H9 (cell line): ENCODE results near the gene BCAT1. TPM values are rescaled to one million over a fixed set of nuclear protein-coding genes. Genes with fewer than 3 reads are reported as not detected.

Source experiments
- DNase-seq: peaks from one replicate; pipeline ENCODE4 v3.0.0-alpha.2; 2017
- H2AFZ ChIP-seq: one replicate; pipeline ENCODE4 v1.6.1; 2013; ENCODE audit warnings: mild to moderate bottlenecking, low read length, control low read depth, moderate library complexity
- H2AK5ac ChIP-seq: 2 replicates; pipeline ENCODE4 v1.6.1; 2013; ENCODE audit warnings: low read length, control low read depth, mixed read lengths; ENCODE audit not compliant: insufficient read length
- H2BK120ac ChIP-seq: one replicate; pipeline ENCODE4 v1.6.1; 2013; ENCODE audit warnings: low read depth, mild to moderate bottlenecking, low read length, control low read depth, inconsistent platforms; ENCODE audit not compliant: poor library complexity, severe bottlenecking
- H2BK12ac ChIP-seq: 2 replicates; pipeline ENCODE4 v1.6.1; 2013; ENCODE audit warnings: low read length, control low read depth, mixed read lengths, low read depth; ENCODE audit not compliant: insufficient read length
- H2BK15ac ChIP-seq: 2 replicates; pipeline ENCODE4 v1.6.1; 2013; ENCODE audit warnings: low read depth, low read length, control low read depth
- H2BK20ac ChIP-seq: one replicate; pipeline ENCODE4 v1.6.1; 2013; ENCODE audit warnings: low read depth, mild to moderate bottlenecking, low read length, control low read depth, inconsistent platforms; ENCODE audit not compliant: poor library complexity, severe bottlenecking
- H2BK5ac ChIP-seq: 2 replicates; pipeline ENCODE4 v1.6.1; 2013; ENCODE audit warnings: low read length, control low read depth, mixed read lengths; ENCODE audit not compliant: insufficient read length
- H3K14ac ChIP-seq: 2 replicates; pipeline ENCODE4 v1.6.1; 2013; ENCODE audit warnings: low read length, control low read depth; ENCODE audit not compliant: insufficient read depth
- H3K18ac ChIP-seq: 2 replicates; pipeline ENCODE4 v1.6.1; 2013; ENCODE audit warnings: low read depth, mild to moderate bottlenecking, mixed read lengths, low read length, control low read depth; ENCODE audit not compliant: insufficient read length
- H3K23ac ChIP-seq: 2 replicates; pipeline ENCODE4 v1.6.1; 2013; ENCODE audit warnings: low read length, control low read depth, mixed read lengths, low read depth; ENCODE audit not compliant: insufficient read length
- H3K23me2 ChIP-seq: 2 replicates; pipeline ENCODE4 v1.6.1; 2013; ENCODE audit warnings: low read depth, mild to moderate bottlenecking, mixed read lengths, low read length, control low read depth; ENCODE audit not compliant: insufficient read length, poor library complexity, severe bottlenecking
- H3K27ac ChIP-seq: 2 replicates; pipeline ENCODE4 v1.5.1; 2013; ENCODE audit warnings: low read length, control low read depth, mixed read lengths, low read depth; ENCODE audit not compliant: insufficient read length
- H3K27me3 ChIP-seq: 2 replicates; pipeline ENCODE4 v1.6.1; 2013; ENCODE audit warnings: low read length, control low read depth, inconsistent platforms; ENCODE audit not compliant: insufficient read depth
- H3K4ac ChIP-seq: 2 replicates; pipeline ENCODE4 v1.6.1; 2013; ENCODE audit warnings: low read depth, mild to moderate bottlenecking, control low read depth, inconsistent platforms, low read length, moderate library complexity
- H3K4me1 ChIP-seq: 2 replicates; pipeline ENCODE4 v1.6.1; 2013; ENCODE audit warnings: low read length, control low read depth, inconsistent platforms; ENCODE audit not compliant: insufficient read depth
- H3K4me2 ChIP-seq: 2 replicates; pipeline ENCODE4 v1.6.1; 2013; ENCODE audit warnings: low read length, control low read depth, mixed read lengths; ENCODE audit not compliant: insufficient read length, insufficient read depth
- H3K56ac ChIP-seq: 2 replicates; pipeline ENCODE4 v1.6.1; 2013; ENCODE audit warnings: low read depth, mild to moderate bottlenecking, mixed read lengths, low read length, control low read depth; ENCODE audit not compliant: insufficient read length
- H3K79me1 ChIP-seq: 2 replicates; pipeline ENCODE4 v1.6.1; 2013; ENCODE audit warnings: low read depth, mild to moderate bottlenecking, moderate library complexity, low read length, control low read depth, inconsistent platforms; ENCODE audit not compliant: insufficient read depth, poor library complexity, severe bottlenecking
- H3K79me2 ChIP-seq: 2 replicates; pipeline ENCODE4 v1.6.1; 2013; ENCODE audit warnings: low read length, control low read depth, inconsistent platforms; ENCODE audit not compliant: insufficient read depth
- H3K9ac ChIP-seq: 2 replicates; pipeline ENCODE4 v1.6.1; 2013; ENCODE audit warnings: low read length, control low read depth, mixed read lengths; ENCODE audit not compliant: insufficient read length; ENCODE audit errors: extremely low read depth
- H3K9me3 ChIP-seq: one replicate; pipeline ENCODE4 v1.6.1; 2013; ENCODE audit warnings: low read depth, low read length, inconsistent platforms; ENCODE audit not compliant: control insufficient read depth
- H3T11ph ChIP-seq: one replicate; pipeline ENCODE4 v1.6.1; 2013; ENCODE audit warnings: mild to moderate bottlenecking, low read length, control low read depth, inconsistent platforms
- H4K20me1 ChIP-seq: one replicate; pipeline ENCODE4 v1.6.1; 2013; ENCODE audit not compliant: control insufficient read depth, insufficient read length, insufficient read depth
- H4K5ac ChIP-seq: 2 replicates; pipeline ENCODE4 v1.6.1; 2013; ENCODE audit warnings: low read depth, mild to moderate bottlenecking, mixed read lengths, low read length, control low read depth; ENCODE audit not compliant: insufficient read length
- H4K8ac ChIP-seq: replicated peaks from 2 replicates; pipeline ENCODE4 v1.6.1; 2013; ENCODE audit warnings: low read length, control low read depth, mixed read lengths, low read depth; ENCODE audit not compliant: insufficient read length
- H4K91ac ChIP-seq: 2 replicates; pipeline ENCODE4 v1.6.1; 2013; ENCODE audit warnings: low read depth, mild to moderate bottlenecking, moderate library complexity, mixed read lengths, low read length, control low read depth; ENCODE audit not compliant: insufficient read length
- H3K27ac Mint-ChIP-seq, 3 experiments: 2 replicates in 2 of 3; 3 replicates in 1 of 3; pipeline ENCODE4 v1.8.0; 2020 to 2021; ENCODE audit warnings: mixed read lengths in 3 of 3, mild to moderate bottlenecking in 1 of 3, moderate library complexity in 1 of 3
- H3K27me3 Mint-ChIP-seq: 2 replicates; pipeline ENCODE4 v1.8.0; 2021; ENCODE audit warnings: low read depth, mild to moderate bottlenecking, moderate library complexity, mixed read lengths
- H3K36me3 Mint-ChIP-seq, 3 experiments: 2 replicates in 2 of 3; 3 replicates in 1 of 3; pipeline ENCODE4 v1.8.0; 2020 to 2021; ENCODE audit warnings: low read depth in 3 of 3, mixed read lengths in 3 of 3; ENCODE audit not compliant: insufficient read depth in 1 of 3
- H3K4me1 Mint-ChIP-seq, 2 experiments: 2 replicates each; pipeline ENCODE4 v1.8.0; 2020; ENCODE audit warnings: mixed read lengths in 2 of 2
- H3K4me3 Mint-ChIP-seq, 2 experiments: 2 replicates in 1 of 2; 3 replicates in 1 of 2; pipeline ENCODE4 v1.8.0; 2020 to 2021; ENCODE audit warnings: mild to moderate bottlenecking in 2 of 2, mixed read lengths in 2 of 2, moderate library complexity in 1 of 2
- H3K9me3 Mint-ChIP-seq, 2 experiments: 2 replicates in 1 of 2; 3 replicates in 1 of 2; pipeline ENCODE4 v1.8.0; 2020; ENCODE audit warnings: mild to moderate bottlenecking in 2 of 2, mixed read lengths in 2 of 2, moderate library complexity in 1 of 2
- CTCF ChIP-seq: fragments of 200-600 bp; sonication (generic); conservative IDR thresholded peaks from 3 replicates; pipeline ENCODE4 v1.8.0; 2021; ENCODE audit warnings: antibody characterized with exemption, mild to moderate bottlenecking
- WGBS: extraction: QIAGEN DNeasy Blood & Tissue Kit; methylation state at CpG from one replicate; pipeline ENCODE4 v1.1.7; 2013; ENCODE audit warnings: missing lambda C conversion rate, low lambda C conversion rate, mixed read lengths; ENCODE audit not compliant: insufficient read length; ENCODE audit errors: extremely low coverage; 5-methylcytosine and 5-hydroxymethylcytosine counted together
- total RNA-seq: library from RNA; stranded (reverse); gene quantifications from 2 replicates; pipeline ENCODE4 v1.2.1, GENCODE V29; 2021

Gene BCAT1
- total RNA-seq, 1 experiment from 2014 or later, result 244 TPM

DNA sequence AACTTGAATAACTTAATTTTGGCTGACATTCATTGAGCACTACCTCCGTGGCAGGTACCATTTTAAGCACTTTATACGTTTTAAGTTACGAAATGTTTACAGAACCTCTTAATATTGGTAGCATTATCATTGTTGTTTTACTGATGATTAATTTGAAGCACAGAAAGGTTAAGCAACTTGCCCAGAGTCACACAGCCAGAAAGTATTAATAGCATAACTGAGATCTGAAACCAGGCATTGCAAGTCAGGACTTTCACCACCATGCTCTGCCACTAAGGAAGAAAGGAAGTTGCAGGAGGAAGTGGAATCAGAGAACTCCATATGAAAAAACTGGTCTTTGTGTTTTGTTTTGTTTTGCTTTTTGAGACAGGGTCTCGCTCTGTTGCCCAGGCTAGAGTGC is 28.2 kb upstream of the BCAT1 start:
- WGBS, result no CpG with 5 or more reads among the region's 4 CpGs

More for the DNA sequence above, 28.2 kb upstream of the BCAT1 start:
- Histone ChIP-seq H4K91ac (no peak overlapping the region), H4K5ac (no peak overlapping the region), H3K23me2 (no peaks in the 10 kb centered on the region), H2BK5ac (no peak overlapping the region), H3K4ac (no peak overlapping the region), H3K79me1 (no peaks in the 10 kb centered on the region), H3K27me3 (no peaks in the 10 kb centered on the region), H4K20me1 (no peaks in the 10 kb centered on the region), H3K18ac (no peak overlapping the region), H3K4me1 (no peaks in the 10 kb centered on the region), H3K27ac (no peak overlapping the region), H3K9me3 (no peaks in the 10 kb centered on the region), H3K23ac (no peak overlapping the region), H3K4me2 (no peak overlapping the region), H4K8ac (no peak overlapping the region), H2AFZ (no peak overlapping the region), H2AK5ac (no peak overlapping the region), H2BK15ac (no peak overlapping the region), H3K9ac (no peak overlapping the region), H2BK120ac (no peak overlapping the region), H3K56ac (no peak overlapping the region), H2BK20ac (no peak overlapping the region), H2BK12ac (no peak overlapping the region), H3K79me2 (no peaks in the 10 kb centered on the region), H3T11ph (no peak overlapping the region), H3K14ac (no peak overlapping the region)
- Mint-ChIP-seq H3K36me3 (no peaks in the 10 kb centered on the region), H3K4me3 (no peak overlapping the region), H3K9me3 (no peaks in the 10 kb centered on the region), H3K27me3 (no peaks in the 10 kb centered on the region; the same call in 1 of the 2 replicates), H3K27ac (no peak overlapping the region), H3K4me1 (peaks cover 0 to 3% of the 10 kb centered on the region in 2 experiments; a peak in 2 of 4 replicates)
- no peak for TF ChIP-seq CTCF
- DNase-seq, result no peak
